Renal cortical epithelial cell (primary cell): Measurements from ENCODE around the gene ABLIM2. TPM values are rescaled to one million over a fixed set of nuclear protein-coding genes. Genes with fewer than 3 reads are reported as not detected.

Source experiments
- DNase-seq: peaks from one replicate; pipeline ENCODE4 v3.0.0-alpha.2; 2011; ENCODE audit warnings: low read depth
- total RNA-seq: library from RNA; depleted of rRNA; stranded (reverse); fragments of >200 nt; gene quantifications from 2 replicates; pipeline ENCODE4 v1.2.3, GENCODE V29; 2014

The ABLIM2 gene
- total RNA-seq, 1 donor from 2014 or later = 6.1 TPM

DNA sequence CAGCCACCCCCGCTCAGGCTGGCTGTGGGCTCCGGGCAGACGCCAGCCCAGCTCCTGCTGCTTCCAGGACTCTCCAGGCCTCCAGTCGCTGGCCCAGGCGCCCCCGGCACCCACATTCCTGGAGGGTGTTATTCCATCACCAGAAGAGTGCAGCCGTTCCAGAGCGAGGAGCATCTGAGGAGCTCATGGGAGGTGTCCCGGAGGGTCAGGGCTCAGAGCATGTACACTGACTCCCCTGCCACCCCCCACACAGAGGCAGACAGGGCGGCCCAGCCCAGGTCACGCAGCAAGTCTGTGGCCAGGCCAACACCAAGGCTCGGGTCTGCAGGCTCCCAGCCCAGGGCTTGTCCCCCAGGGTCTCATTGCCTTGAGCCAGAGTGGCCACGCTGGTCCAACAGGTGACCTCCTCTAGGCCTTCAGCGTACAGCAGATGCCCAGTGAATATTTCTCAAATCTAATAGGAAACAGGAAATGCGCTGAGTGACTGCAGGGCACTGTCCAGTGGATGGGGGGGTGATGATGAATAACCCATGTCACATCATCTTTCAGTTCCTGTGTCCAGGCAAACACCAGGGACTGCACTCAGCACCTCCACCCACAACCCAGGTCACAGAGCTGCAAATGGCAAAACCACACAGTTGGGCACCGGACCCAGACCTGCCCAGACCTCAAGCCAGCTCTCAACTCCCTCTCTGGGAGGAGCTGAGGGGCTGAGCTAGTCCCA is 37.2 kb downstream of the ABLIM2 start:
- DNase-seq = no peak

DNA sequence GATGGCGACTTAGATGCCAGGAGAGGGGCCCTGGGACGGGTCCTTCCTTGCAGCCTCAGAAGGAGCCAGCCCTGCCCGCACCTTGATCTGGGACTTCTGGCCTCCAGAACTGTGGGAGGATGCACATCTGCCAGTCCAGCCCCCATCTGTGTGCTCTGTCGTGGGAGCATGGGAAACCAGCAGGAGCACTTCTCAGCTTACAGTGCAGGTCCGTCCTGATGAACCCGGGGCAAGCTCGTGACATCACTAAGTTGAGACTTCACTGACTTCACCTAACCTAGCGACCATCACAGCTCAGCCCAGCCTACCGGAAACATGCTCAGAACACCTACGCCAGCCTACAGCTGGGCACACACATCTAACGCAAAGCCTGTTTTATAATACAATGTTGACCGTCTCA is 38.1 kb downstream of the ABLIM2 start:
- no peak for DNase-seq

DNA sequence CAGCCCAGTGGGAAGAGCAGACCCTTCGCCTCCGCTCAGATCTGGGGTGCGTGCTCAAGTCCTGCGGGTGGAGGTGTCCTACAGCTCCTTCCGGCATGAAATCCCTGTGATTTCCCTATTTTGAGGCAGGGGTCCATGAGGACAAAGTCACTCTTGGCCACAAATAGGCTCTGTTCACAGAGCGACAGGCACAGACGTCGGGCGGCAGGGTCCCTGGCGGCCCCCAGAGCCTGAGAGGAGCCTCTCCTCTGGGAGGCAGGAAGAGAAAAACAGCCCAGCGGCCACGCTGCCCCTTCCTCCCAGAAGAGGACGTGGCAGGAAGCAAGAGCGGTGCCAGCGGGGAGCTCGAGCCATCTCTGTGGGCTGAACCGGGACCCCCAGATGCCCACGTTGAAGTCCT is 38.7 kb downstream of the ABLIM2 start:
- DNase-seq = no peak

DNA sequence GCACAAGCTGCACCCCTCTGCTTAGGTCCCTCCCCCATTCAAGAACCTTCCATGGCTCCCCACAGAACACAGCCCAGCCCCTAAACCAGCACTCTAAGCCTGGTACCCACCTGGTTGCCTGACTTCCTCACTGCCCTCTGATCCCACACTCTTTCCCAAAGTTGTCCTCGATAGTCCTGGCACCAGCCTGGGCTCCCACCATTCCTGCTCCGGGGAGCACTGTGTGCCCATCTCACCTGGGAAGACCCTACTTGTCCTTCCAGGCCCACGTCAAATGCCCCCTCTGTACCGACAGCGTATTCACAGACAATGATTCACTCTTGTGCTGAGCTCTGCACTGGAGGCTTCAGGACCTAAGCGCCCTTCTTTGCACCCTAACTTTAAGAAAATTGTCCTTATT is 40.1 kb downstream of the ABLIM2 start:
- DNase-seq = no peak

DNA sequence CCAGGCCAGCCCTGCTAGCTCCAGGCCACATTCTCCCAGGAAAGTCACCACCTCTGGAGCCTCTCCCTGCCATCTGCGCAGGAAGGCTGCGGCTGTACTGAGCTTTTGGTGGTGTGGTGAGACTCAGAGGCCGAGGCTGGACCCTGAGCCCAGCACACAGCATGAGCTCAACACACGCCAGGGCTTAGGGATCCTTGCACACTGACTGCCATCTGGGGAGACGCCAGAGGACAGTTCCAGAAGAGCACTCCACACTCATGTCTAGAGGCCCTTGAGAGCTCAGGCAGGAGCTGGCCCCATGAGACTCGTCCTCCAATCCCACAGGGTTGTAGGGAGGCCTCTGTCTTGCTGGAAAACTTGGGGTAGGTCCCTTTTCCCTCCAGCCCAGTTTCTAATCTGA is 40.6 kb downstream of the ABLIM2 start:
- DNase-seq = no peak

DNA sequence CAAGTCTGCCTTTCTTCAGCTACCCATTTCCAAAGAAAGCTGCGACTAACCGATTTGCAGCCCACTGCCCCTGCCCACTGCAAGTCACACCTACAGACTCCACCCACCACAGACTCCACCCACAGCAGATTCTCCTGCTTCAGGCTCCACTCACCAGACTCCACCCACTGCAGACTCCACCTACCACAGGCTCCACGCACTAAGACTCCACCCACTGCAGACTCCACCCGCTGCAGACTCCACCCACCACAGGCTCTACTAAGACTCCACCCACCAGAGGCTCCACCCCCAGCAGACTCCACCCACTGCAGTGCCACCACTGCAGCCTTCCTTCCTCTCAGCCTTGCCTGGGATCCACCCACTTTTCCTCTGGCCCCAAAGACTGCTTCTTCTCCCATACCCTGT is 41.3 kb downstream of the ABLIM2 start:
- DNase-seq = no peak

DNA sequence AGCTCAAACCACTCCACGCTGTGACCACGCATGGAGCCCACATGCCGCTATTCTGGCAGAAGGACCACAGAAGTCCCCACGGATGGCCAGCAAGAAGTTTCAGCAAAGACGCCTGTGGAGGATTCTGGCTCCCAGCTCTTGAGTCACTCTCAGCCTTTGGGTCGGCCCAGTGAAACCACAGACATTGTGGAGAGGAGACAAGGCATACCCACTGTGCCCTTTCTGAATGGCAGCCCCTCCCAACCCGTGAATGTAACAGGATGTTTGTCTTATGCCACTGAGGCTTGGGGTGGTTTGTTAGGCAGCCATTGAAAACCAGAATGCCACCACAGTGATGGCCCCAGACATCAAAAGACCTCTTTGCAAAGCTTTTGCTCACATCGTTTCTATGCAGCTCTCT is 42.7 kb downstream of the ABLIM2 start:
- DNase-seq = no peak

DNA sequence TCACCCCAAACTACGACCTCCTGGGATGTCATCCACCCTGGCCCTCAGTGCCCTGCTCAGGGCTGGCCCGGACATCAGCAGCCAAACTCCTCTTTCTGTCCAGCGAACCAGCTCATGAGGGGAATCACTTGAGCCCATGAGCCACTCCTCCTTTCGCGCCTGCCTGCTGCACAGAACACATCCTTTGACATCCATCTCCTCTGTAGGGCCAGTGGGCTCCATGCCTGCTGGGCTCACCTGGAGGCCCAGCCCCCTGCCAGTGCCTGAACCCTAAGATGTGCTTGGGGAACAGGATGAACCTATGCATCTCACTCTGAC is 43.5 kb downstream of the ABLIM2 start:
- DNase-seq = no peak

DNA sequence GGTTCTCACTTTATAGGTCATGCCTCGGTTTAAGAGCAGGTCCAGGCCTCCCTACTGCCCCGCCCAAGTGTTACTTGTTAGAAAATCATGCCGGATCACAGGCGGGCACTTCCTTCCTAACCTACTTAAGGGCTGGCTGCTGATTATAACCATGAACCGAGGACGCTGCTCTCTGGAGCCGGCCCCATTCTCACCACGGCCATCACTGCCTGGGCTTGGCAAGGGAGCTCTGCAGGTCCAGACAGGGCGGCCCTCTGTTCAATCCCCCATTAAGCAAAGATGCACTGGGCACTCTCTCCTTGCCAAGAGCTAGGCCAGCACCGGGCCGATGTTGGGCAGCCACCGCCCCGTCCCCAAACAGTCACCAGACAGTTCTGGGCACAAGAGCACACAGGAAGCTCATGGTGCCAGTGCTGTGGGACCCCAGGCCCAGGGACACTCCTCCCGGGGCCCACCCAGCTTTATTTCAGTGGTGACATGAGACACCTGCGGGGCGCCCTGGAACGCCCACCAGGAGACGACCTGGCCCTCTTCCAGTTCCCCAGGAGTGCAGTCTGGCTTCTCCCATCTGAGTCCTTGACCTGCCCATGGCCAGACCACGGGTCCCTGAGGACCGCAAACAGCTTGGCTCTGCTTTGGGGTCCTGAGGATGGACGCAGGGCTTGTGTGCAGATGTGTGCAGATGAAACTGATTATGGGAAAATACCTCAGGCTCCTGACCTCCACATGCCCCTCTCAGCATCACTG is 44.0 kb downstream of the ABLIM2 start:
- no peak for DNase-seq

DNA sequence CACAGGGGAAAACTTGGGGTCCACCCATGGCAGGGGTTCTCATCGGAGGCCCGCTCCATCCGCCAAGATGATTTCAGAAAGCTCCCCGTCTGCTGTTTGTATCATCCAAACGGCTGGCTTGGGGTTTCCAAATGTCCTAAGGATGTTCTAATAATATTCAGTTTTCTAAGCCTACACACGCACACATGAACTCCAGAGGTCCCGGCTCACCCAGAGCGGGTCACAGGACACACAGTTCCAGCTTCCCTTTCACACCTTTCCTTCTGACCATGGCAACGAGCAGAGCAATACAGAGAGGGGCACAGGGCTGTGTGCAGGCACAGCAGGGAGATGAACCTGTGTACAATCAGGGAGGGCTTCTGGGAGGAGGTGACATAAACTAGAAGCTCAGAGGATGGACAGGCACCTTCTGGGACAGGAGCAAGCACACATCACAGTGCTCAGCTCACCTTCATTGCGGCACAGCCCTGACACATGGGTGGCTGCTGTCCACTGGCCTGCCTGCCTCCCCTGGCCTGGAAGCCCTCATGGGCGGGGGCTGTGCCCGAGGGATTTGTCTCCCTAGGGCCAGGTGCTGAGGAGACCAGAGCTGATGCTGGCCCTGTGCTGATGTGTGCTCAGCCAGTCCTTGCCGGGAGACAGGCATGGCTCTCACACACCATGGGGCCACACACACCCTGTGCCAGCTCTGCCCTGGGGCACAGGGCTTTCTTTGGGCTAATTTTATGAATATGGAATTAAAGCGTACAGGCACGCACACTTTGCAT is 44.8 kb downstream of the ABLIM2 start:
- no peak for DNase-seq

DNA sequence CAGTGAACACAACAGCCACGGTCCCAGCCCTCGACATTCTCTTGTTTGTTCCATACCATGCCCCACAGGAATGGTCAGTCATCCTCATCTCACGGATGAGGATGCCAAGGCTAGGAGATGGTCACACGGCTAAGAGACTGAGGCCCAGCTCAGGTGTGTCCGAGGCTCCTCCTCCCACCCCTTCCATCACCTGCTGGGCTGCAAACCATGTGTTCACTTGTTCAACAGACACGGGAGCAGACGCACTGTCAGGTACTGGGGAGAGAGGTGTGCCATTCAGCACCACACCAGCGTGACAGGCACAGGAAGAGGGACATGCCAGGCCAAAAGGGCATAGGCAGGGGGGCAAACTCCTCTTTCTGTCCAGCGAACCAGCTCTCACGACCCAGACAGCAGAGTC is 45.9 kb downstream of the ABLIM2 start:
- no peak for DNase-seq

DNA sequence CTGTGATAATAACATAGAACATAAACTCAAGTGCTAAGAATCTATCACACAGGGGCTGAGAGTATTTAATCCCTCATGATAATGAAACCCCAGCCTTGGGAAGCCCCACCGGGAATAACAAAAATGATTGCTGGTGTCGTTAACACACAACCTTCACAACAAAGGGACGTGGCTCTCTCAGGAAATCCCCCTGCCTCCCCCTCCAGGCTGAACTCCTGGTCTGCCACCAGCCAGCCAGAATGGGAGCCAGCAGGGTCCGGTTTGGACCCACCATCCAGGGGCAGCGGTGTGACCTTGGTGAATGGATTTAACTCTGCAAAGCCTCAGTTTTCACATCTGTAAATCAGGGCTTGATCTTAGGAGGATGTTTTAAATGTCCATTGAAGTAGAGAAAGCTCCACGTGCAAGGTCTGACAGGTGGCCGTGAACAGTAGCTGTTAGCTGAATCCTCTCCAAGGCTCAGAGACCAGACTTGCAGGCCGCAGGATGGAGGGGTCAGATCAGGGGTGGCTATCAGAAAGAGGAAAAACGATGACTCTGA is 46.5 kb downstream of the ABLIM2 start:
- DNase-seq = no peak

DNA sequence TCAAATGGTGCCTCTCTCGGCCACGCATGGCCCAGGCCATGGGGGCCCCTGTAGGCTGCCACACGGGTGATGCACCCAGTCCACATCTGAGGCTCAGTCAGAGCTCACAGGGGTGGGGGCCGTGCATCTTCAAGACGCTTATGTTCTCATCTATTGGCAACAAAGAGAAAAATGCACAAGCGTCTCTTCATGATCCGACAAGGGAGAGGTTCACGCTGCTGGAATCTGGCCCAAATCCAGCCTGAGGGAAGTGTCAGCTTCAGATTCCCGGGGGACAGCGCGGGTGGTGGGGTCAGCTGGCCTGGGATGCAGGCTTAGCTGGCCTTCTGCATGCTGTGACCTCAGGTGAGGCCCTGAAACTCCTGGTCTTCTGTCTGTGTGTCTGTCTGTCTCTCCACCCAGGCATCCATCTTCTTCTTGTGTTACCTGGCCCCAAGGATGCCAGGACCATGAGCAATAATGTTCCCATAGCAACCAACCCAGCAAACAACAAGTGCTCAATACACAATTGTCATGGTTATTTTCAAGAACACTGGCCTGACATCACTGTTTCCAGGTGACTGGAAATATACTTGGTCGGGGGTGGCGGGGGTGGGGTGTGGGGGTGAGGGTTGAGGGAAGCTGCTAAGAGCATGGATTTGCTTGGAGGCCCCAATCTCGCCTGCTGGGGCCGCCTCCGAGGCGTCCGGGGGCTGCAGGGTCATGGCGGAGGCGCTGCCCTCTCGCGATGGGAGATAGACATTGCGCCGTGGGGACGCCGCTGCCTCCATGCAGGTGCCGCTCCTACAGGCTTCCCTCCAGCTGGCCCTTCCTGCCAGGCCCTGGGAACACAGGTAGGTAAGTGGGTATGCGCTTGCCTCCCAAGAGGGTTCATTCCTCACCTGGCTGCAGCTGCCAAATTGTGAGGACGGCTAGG is 48.3 kb downstream of the ABLIM2 start:
- DNase-seq = peak; percentile 71

DNA sequence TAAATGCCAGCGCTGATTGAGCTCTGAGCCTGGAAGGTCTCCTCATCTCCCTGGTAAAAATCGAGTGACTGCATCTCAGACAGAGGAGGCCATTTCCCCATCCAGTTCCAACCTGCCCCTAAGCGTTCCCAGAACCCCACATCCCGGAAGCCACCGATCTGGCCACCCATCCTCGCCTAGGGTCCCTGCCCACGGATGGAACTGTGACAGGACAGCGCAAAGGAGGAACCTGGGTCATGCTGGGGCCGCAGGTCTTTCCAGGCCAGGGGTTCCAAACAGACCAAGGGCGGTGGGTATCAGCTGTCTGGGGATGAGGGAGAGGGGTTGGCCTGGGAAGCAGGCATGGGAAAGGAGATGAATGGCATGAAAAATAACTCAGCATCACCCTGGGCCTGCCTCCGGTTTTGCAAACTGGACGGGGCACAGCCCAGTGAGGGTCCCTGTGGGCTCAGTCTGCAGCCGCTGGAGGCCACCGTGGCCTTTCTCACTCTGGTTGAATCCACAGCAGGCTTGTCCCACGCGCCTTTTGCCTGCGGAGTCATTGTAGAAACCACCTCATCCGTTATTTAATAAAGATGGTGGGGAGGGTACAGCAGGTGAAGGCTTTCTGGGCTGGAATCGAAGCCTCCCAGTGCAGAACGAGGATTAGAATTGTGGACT is 49.1 kb downstream of the ABLIM2 start:
- DNase-seq = no peak

DNA sequence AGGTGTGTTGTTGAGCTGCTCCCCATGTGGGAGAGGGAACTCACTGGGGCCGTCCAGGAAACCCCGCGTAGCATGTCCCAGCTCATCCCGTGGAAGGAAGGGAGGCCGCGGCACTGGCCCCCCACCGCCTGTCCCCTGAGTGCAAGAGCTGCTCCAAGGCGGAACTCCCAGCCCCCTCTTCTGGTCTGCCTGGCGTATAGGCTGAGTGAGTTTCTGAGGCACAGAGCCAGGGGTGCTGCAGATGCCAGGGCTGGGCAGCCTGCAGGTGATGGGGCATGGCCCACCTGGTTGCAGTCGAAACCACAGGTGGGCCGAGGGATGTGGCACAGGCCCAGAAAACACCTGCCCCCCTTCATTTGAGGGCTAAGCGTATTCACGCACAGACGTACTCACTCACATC is 49.6 kb downstream of the ABLIM2 start:
- no peak for DNase-seq

DNA sequence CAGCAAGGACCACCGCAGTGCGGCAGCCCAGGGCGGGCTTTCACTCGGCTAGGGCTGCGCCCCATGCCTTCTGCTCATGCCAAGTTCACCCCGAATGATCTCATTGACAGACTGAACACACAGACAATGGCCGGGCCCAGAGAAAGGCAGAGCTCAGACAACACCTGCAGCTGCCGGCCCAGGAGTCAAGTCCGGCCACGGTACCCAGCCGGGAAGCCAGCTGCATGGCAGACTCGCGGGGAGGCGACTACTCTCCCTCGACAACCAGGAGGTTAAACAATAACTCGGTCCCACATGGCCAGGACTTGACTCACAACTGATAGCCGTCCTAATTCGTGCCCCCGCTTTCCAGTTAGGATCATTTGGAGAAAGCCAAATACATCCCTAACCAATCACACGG is 50.4 kb downstream of the ABLIM2 start:
- peak; percentile 31 for DNase-seq

DNA sequence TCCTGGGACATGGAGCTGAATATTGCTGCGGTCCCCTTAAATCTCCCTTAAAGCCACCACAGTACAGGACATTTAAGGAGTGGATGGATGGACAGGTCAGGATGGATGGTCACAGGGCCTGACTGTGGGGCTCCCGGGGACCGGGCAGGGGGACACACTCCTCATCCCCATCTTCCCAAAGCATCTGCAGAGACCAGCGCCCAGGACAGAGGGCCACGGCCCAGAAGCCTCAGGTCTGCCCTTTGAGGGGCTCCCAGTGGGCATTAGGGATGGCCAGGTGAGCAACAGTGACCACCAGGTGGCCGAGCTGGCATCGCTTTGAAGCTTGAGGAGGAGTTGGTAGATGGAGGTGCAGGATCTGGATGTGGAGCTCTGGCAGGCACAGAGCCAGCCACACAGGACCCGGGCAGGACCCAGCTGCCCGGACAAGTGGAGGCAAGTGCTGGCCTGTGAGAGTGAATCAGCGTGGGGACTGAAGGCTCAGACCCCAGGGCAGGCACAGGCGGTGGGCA is 51.4 kb downstream of the ABLIM2 start:
- DNase-seq = no peak

DNA sequence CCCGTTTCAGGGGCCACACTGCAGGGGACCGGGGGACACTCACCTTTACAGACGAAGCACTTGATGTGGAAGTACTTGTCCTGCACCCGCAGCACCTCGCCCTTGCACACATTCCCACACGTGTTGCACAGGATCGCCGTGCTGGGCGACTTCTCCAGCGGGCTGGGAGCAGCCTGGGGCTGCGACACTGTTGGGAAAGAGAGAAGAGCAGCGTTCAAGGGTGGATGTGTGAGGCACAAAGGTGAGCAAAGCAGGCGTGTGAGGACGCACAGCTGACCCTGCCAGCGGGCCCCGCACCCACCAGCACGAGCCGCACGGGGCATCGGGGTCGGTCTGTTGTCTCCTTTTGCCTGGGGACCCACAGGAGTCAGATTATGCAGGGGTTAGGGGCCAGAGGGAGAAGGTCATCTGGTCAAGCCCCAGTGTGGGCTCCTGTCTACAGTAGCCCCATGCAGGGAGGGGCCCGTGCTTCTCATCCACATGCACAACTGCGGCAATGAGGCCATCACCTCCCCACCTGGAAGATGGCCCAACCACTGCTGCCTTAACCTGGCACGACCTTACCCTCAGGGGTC is 52.1 kb downstream of the ABLIM2 start:
- DNase-seq = no peak

DNA sequence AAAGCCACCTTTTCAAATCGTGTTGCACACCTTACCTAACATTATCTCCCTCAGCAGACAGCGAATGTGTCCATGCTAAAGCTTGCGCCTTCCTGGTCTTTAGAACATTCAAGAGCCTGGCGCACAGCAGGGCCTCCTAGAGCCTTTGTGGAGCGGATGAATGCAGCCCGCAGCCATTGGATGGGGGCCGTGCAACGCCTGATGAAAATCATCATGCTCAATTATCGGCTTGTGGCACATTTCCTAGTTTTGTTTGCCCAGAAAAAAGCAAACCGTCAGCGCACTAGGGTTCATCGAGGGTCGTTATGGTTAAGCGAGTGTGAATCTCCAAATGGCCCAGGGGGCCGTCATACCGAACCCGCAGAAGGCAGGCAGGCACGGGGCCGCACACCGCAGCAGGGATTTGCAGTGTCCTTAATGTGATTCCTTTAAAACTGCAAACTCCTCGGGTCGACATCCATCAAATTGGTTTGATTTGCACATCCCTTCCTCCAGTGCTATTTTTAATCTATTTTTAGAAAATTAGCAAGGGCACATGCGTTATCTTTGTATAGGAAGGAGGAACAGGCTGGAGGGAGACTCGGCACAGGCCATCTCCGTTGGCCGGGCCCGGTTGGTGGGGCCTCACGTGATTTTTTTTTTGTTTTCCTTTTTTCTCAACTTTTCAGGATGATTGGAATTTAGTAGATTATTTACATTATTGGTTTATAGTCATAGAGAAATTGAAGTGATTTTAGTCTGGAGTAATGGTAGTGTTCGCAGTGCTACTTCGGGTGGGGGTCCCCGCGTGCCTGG is 53.1 kb downstream of the ABLIM2 start:
- DNase-seq = no peak
